ENCODE measurements around the gene TMEM131L.
"Not testable (repeated sequence)": the region's sequence is repeated elsewhere in the genome, so short reads cannot be mapped to it uniquely, and the experiment has no call there.

DNA sequence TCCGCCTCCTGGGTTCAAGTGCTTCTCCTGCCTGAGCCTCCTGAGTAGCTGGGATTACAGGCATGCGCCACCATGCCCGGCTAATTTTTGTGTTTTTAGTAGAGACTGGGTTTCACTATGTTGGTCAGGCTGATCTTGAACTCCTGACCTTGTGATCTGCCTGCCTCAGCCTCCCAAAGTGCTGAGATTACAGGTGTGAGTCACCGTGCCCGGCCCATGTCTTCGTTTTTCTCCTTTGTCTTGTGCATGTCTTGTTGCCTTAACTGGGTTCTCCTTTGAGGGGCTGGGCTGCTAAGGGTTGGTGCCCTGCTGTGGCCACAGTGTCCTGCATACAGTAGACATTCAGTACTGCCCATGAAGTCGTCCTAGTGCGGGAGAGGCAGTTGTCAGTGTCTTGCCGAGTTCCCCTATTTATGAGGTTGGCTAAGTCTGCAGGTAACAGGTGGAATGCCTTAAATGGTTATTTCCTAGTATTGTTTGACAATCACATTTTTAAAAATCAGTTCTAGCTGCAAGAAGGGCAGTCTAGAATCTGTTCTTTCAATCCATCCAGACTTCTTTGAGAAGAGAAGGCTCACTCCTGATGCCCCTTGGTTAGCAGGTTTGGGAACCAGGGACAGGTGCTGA, 5.0 kb downstream of the TMEM131L start:
- TF ChIP-seq, protein P1, sequence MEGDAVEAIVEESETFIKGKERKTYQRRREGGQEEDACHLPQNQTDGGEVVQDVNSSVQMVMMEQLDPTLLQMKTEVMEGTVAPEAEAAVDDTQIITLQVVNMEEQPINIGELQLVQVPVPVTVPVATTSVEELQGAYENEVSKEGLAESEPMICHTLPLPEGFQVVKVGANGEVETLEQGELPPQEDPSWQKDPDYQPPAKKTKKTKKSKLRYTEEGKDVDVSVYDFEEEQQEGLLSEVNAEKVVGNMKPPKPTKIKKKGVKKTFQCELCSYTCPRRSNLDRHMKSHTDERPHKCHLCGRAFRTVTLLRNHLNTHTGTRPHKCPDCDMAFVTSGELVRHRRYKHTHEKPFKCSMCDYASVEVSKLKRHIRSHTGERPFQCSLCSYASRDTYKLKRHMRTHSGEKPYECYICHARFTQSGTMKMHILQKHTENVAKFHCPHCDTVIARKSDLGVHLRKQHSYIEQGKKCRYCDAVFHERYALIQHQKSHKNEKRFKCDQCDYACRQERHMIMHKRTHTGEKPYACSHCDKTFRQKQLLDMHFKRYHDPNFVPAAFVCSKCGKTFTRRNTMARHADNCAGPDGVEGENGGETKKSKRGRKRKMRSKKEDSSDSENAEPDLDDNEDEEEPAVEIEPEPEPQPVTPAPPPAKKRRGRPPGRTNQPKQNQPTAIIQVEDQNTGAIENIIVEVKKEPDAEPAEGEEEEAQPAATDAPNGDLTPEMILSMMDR (IDR thresholded peaks at IDR 0.05): not testable (repeated sequence)
- TF ChIP-seq POLR2A (IDR thresholded peaks at IDR 0.05): not testable (repeated sequence)

Data from testis (tissue), 2 donors.